ENCODE data around the gene TENM4.
"Not testable (repeated sequence)": the region's sequence is repeated elsewhere in the genome, so short reads cannot be mapped to it uniquely, and the experiment has no call there.

The TENM4 gene

DNA sequence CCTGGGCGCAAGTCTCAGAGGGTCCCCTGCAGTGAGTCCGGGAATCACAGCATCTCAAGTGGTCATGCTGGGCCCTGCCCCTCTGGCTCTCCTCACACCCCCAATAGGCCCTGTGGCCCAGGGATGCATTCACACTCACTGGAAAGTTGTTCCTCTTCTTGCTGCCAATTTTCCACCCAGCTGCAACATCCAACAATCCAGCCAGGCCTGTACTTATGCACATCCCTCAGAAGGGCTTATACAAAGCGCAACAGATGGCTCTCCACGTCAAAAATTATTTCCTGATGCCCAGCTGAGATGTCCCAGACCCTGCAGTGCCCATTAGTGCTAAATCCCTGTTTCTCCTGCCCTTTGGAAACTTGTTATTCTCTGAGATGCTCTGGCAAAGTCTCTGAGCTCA lies 458.4 kb downstream of the TENM4 start:
- TF ChIP-seq SUZ12 (IDR thresholded peaks at IDR 0.05) (no peak), ELF4 (IDR thresholded peaks at IDR 0.05) (no peak), HDGF (IDR thresholded peaks at IDR 0.05; ENCODE audit: borderline replicate concordance) (no peak), L3MBTL2 (conservative IDR thresholded peaks at IDR 0.05) (no peak), BHLHE40 (IDR thresholded peaks at IDR 0.05; ENCODE audit: borderline replicate concordance) (no peak), SP1 (IDR thresholded peaks at IDR 0.05) (no peak), NFRKB (IDR thresholded peaks at IDR 0.05) (no peak), ZNF384 (IDR thresholded peaks at IDR 0.05) (no peak), FOXK2 (IDR thresholded peaks at IDR 0.05) (no peak), TARDBP (IDR thresholded peaks at IDR 0.05) (no peak), FOXM1 (IDR thresholded peaks at IDR 0.05; ENCODE audit: borderline replicate concordance) (no peak), LEF1 (IDR thresholded peaks at IDR 0.05; ENCODE audit: borderline replicate concordance) (no peak), CTBP1 (IDR thresholded peaks at IDR 0.05; ENCODE audit: borderline replicate concordance) (no peak)
- TF ChIP-seq, protein P1, sequence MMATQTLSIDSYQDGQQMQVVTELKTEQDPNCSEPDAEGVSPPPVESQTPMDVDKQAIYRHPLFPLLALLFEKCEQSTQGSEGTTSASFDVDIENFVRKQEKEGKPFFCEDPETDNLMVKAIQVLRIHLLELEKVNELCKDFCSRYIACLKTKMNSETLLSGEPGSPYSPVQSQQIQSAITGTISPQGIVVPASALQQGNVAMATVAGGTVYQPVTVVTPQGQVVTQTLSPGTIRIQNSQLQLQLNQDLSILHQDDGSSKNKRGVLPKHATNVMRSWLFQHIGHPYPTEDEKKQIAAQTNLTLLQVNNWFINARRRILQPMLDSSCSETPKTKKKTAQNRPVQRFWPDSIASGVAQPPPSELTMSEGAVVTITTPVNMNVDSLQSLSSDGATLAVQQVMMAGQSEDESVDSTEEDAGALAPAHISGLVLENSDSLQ (IDR thresholded peaks at IDR 0.05): no peak
- ChIA-PET POLR2A (interaction anchor here (1.0 kb wide), 1 partner anchor 25 kb away, joined by 3 read pairs; no protein-coding TSS in a partner anchor), CTCF (no interaction called here)

DNA sequence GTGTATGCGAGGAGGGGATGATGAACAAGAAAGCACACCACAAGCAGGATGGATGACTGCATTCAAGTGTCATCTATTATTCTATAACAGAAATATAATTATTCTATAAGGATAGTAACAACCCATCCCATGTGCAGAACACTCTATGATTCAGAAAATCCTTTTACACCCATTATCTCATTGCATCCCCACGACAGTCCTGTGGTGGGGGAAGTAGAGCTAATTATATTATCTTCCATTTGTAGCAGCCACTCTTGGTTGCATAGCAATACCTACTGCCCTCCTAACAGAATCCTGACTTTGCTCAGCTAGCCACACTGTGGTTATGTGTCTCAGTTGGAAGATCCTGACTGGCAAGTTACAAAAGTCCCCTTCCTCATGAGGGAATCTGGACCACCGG lies 459.7 kb downstream of the TENM4 start:
- no peak for TF ChIP-seq ZNF384 (IDR thresholded peaks at IDR 0.05)
- TF ChIP-seq FOXM1 (IDR thresholded peaks at IDR 0.05; ENCODE audit: borderline replicate concordance): no peak
- no peak for TF ChIP-seq ELF4 (IDR thresholded peaks at IDR 0.05)
- POLR2A ChIA-PET: no interaction called here
- DNase-seq (ENCODE audit: extremely low spot score): no peak
- CTCF ChIA-PET: interaction anchor here (1.3 kb wide), 1 partner anchor 10 kb away, joined by 3 read pairs; no protein-coding TSS in a partner anchor

More for the DNA sequence above, 458.4 kb downstream of the TENM4 start:
- DNase-seq (ENCODE audit: extremely low spot score): no peak

- ChIA-PET POLR2A (no interaction called here), CTCF (interaction anchor here (0.7 kb wide), 1 partner anchor 45 kb away, joined by 3 read pairs; no protein-coding TSS in a partner anchor)
- DNase-seq (ENCODE audit: extremely low spot score): no peak
- TF ChIP-seq SP1 (IDR thresholded peaks at IDR 0.05) (no peak), ELF4 (IDR thresholded peaks at IDR 0.05) (no peak), L3MBTL2 (conservative IDR thresholded peaks at IDR 0.05) (no peak), SUZ12 (IDR thresholded peaks at IDR 0.05) (no peak), FOXM1 (IDR thresholded peaks at IDR 0.05; ENCODE audit: borderline replicate concordance) (no peak), BHLHE40 (IDR thresholded peaks at IDR 0.05; ENCODE audit: borderline replicate concordance) (no peak), NFRKB (IDR thresholded peaks at IDR 0.05) (no peak), ARNT (IDR thresholded peaks at IDR 0.05) (no peak), FOXK2 (IDR thresholded peaks at IDR 0.05) (no peak), HDGF (IDR thresholded peaks at IDR 0.05; ENCODE audit: borderline replicate concordance) (no peak), TARDBP (IDR thresholded peaks at IDR 0.05) (no peak), FOXA1 (IDR thresholded peaks at IDR 0.05) (no peak)
- TF ChIP-seq, protein P1 (IDR thresholded peaks at IDR 0.05): no peak
These were observed 462.0 kb downstream of the TENM4 start for GRCh38 chr11:78978831-78979230.

- CTCF ChIA-PET; DNase-seq (ENCODE audit: extremely low spot score); POLR2A ChIA-PET: not testable (repeated sequence)
These were observed 463.0 kb downstream of the TENM4 start for GRCh38 chr11:78977848-78978247.

- POLR2A ChIA-PET: no interaction called here
- CTCF ChIA-PET: interaction anchor here (0.8 to 1.4 kb wide), 2 partner anchors 129 to 332 kb away, joined by 3 to 5 read pairs; no protein-coding TSS in a partner anchor
- TF ChIP-seq FOXK2 (IDR thresholded peaks at IDR 0.05): no peak
- no peak for TF ChIP-seq CTBP1 (IDR thresholded peaks at IDR 0.05; ENCODE audit: borderline replicate concordance)
- TF ChIP-seq, protein P1 (IDR thresholded peaks at IDR 0.05): no peak
- TF ChIP-seq FOXA1 (IDR thresholded peaks at IDR 0.05): no peak
- no peak for TF ChIP-seq TARDBP (IDR thresholded peaks at IDR 0.05)
- TF ChIP-seq NFRKB (IDR thresholded peaks at IDR 0.05): no peak
- no peak for TF ChIP-seq LEF1 (IDR thresholded peaks at IDR 0.05; ENCODE audit: borderline replicate concordance)
- no peak for TF ChIP-seq ARNT (IDR thresholded peaks at IDR 0.05)
- TF ChIP-seq SUZ12 (IDR thresholded peaks at IDR 0.05): no peak
- DNase-seq (ENCODE audit: extremely low spot score): no peak
These were observed 463.8 kb downstream of the TENM4 start for GRCh38 chr11:78977009-78977408.

GRCh38 chr11:78975081-78975480 lies 465.7 kb downstream of the TENM4 start:
- CTCF ChIA-PET: no interaction called here

More at GRCh38 chr11:78975081-78975480, 465.7 kb downstream of the TENM4 start:
- POLR2A ChIA-PET: no interaction called here
- TF ChIP-seq FOXK2 (IDR thresholded peaks at IDR 0.05): no peak
- no peak for TF ChIP-seq CTBP1 (IDR thresholded peaks at IDR 0.05; ENCODE audit: borderline replicate concordance)
- TF ChIP-seq, protein P1 (IDR thresholded peaks at IDR 0.05): no peak
- no peak for TF ChIP-seq L3MBTL2 (conservative IDR thresholded peaks at IDR 0.05)
- no peak for TF ChIP-seq ARNT (IDR thresholded peaks at IDR 0.05)
- TF ChIP-seq FOXA1 (IDR thresholded peaks at IDR 0.05): no peak
- TF ChIP-seq NFRKB (IDR thresholded peaks at IDR 0.05): no peak
- no peak for TF ChIP-seq LEF1 (IDR thresholded peaks at IDR 0.05; ENCODE audit: borderline replicate concordance)
- TF ChIP-seq ZNF384 (IDR thresholded peaks at IDR 0.05): no peak
- no peak for TF ChIP-seq SP1 (IDR thresholded peaks at IDR 0.05)
- no peak for TF ChIP-seq BHLHE40 (IDR thresholded peaks at IDR 0.05; ENCODE audit: borderline replicate concordance)
- TF ChIP-seq SUZ12 (IDR thresholded peaks at IDR 0.05): no peak
- TF ChIP-seq FOXM1 (IDR thresholded peaks at IDR 0.05; ENCODE audit: borderline replicate concordance): no peak
- no peak for TF ChIP-seq ELF4 (IDR thresholded peaks at IDR 0.05)
- no peak for TF ChIP-seq HDGF (IDR thresholded peaks at IDR 0.05; ENCODE audit: borderline replicate concordance)
- DNase-seq (ENCODE audit: extremely low spot score): no peak

Measured in HEK293T (cell line).